GM21717 (cell line): ENCODE results near the gene LRRC61.

Experiments
- ATAC-seq: cut with Tn5 transposase; IDR thresholded peaks from one replicate; pipeline ENCODE4 v1.9.1; 2021; ENCODE audit warnings: mild to moderate bottlenecking, moderate library complexity; ENCODE audit not compliant: unreplicated experiment

Gene LRRC61

GRCh38 chr7:150329331-150330120 is 6.4 kb downstream of the LRRC61 start:
- ATAC-seq, result no peak

DNA sequence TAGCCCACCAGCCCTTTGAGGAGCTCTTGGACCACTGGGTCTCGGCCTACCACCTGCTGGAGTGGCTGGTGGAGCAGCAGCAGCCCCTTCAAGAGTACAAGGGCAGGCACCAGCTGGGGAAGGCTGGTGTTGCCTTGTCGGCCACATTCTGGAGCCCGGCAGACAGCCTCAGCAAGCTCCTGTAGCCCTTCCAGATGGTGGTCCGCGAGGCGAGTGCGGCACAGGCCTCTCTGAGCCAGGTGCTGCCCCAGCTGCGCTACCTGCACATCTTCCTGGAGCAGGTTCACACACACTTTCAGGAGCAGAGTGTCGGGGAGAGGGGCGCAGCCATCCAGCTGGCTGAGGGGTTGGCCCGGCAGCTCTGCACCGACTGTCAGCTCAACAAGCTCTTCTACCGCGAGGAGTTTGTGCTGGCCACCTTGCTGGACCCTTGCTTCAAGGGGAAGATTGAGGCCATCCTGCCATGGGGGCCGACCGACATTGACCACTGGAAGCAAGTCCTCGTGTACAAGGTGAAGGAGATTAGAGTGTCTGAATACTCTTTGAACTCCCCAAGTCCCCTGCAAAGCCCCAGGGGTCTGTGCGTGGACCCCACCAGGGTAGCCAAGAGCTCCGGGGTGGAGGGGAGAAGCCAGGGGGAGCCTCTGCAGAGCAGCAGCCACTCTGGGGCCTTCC is 7.2 kb downstream of the LRRC61 start:
- no peak for ATAC-seq

- no peak for ATAC-seq
These were observed 9.9 kb downstream of the LRRC61 start for GRCh38 chr7:150332852-150333635.

GRCh38 chr7:150333659-150334058 is 10.5 kb downstream of the LRRC61 start:
- ATAC-seq, result no peak

- no peak for ATAC-seq
These were observed 11.0 kb downstream of the LRRC61 start for GRCh38 chr7:150334108-150334507.

- ATAC-seq, result no peak
These were observed 12.1 kb downstream of the LRRC61 start for GRCh38 chr7:150335108-150335773.

DNA sequence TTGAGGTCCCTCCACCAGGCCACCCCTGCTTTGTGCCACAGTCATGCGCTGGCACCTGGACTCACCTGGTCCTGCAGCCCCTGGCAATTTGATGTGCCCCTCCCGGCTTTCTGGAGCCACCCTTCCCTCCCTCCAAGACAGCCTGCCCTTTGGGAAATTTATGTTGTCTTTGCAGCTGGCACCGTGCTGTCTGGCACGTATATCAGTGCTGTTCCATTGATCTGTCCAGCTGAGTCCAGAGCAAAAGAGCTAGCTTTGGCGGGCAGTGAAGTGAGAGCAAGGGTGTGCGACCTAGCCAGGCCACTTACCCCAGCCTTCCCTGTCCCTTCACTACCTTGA is 12.6 kb downstream of the LRRC61 start:
- no peak for ATAC-seq

DNA sequence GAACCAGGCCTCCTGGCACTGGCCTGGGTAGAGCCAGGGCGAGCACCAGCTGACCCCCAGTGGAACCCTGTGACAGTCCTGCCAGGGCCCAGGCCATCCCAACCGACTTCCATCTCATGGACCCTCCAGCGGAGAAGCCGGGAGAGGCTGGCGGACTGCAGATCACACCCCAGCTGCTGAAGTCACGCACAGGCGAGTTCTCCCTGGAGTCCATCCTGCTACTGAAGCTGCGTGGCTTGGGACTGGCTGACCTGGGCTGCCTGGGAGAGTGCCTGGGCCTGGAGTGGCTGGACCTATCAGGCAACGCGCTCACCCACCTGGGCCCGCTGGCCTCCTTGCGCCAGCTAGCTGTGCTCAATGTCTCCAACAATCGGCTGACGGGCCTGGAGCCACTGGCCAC is 13.6 kb downstream of the LRRC61 start:
- no peak for ATAC-seq

GRCh38 chr7:150337179-150337578 is 14.0 kb downstream of the LRRC61 start:
- ATAC-seq, result no peak

GRCh38 chr7:150337659-150338081 is 14.5 kb downstream of the LRRC61 start:
- no peak for ATAC-seq

DNA sequence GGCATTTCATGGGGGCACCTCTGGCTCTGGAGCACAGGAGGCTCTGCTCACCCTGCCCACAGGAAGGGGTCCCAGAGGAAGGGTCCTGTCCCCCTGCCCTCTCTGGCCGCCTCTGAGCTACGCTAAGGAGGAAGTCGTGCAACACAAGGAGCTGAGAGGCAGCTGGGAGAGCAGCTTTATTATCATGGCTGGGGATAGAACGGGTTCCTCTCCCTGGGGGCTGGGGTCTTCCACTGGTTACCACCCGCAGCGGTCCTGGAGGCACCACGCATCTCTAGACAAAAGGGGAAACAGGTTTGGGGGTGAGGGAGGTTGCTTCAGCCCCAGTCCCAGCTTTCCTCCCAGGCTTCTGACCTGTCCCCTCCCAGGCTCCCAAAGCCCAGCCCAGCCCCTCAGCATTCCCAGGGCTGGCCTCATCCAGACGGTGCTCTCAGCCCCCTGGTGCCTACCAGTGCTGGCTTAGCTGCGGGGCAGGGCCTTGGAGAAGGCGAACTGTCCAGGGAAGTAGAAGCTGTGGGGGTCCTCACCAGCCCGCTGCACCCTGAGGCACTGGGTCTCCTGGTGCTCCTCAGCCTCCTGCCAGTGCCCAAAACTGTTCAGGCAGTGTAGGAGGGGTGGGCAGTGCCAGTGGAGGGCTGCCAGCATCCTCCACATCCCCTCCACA is 15.1 kb downstream of the LRRC61 start:
- no peak for ATAC-seq

DNA sequence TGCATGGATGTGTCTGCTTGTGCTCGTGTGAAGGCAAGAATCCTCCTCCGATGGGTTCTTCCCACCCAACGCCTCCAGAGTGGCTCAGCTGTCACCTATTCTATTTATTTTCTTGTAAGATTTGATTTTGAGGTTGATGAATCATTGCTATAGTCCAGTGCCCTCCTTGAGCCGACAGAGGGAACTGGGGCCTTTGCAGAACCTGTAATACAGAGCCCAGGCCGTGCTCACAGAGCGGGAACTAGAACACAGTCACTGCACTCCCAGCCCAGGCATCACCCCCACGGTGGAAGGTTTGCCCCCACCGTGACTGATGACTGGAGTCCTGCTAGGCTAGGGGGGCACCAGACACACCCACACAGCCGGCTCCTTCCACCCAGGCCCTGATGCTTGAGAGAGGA is 16.3 kb downstream of the LRRC61 start:
- no peak for ATAC-seq

- no peak for ATAC-seq
These were observed 17.0 kb downstream of the LRRC61 start for GRCh38 chr7:150340024-150340749.

GRCh38 chr7:150340875-150341262 is 17.7 kb downstream of the LRRC61 start:
- ATAC-seq, result no peak

- no peak for ATAC-seq
These were observed 18.3 kb downstream of the LRRC61 start, which contains the start of gene RARRES2 for GRCh38 chr7:150341263-150342120. Gene RARRES2, minus strand, starts transcription at chr7:150341629. Its CDS starts 1,020 bp downstream, at chr7:150340609.

GRCh38 chr7:150342121-150342408 is 18.9 kb downstream of the LRRC61 start:
- no peak for ATAC-seq

DNA sequence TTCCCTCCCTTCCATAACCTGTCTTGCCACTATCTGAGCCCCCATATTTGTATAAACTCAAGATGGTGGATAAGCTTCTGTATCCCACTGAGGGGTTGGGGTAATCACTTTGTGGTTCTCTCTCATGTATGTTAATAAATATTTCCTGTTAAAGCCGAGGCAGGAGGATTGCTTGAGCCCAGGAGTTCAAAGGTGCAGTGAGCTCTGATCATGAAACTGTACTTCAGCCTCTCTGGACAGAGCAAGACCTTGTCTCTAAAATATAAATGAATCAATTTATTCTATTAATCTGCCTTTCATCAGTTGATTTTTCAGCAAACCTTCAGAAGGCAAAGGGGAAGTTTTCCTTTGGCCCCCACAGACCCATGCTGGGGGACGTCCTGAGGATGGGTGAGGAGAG is 20.1 kb downstream of the LRRC61 start:
- ATAC-seq, result no peak

DNA sequence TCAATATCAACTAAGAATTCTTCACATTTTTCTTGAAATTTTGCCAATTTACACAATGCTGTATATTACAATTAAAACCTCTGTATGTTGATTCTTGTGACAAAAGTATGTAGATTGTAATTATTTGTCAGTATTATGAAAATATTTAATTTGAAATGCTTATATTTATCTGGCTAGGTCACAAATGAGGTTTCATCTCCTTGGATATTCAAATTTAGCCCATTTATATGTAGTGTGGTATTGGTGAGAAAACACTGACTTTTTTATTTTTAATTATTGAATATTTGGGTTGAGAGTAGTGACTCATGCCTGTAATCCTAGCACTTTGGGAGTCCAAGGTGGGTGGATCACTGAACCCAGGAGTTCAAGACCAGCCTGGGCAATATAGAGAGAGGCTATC is 21.1 kb downstream of the LRRC61 start:
- no peak for ATAC-seq

DNA sequence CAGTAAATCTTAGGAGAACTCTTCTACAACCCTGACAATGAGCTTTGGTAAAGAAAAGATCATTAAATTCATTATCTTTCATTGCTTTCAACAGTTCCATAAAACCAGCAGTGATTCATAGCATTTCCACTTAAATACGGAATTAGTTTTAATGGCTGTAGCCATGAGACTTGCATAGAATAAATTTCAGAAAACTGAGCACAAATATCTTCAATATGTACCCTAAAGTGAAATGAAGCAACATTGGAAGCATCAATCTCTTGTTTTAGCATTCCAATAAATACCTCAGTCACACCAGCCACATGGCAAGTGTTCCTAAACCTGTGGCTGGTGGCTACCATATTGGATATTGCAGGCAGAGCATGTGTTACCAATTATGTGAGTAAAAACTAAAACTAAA is 21.9 kb downstream of the LRRC61 start:
- no peak for ATAC-seq
